Body of pancreas (tissue), 4 donors: Measurements from ENCODE around the gene NUFIP1. TPM values are rescaled to one million over a fixed set of nuclear protein-coding genes. Genes with fewer than 3 reads are reported as not detected.

ENCODE experiments used
- ATAC-seq: fragments of 150-250 bp; one replicate; pipeline ENCODE4 v1.9.1; 2016
- DNase-seq, 4 donors: peaks; one replicate each; pipeline ENCODE4 v3.0.0-alpha.2; 2019
- H3K27ac ChIP-seq, 4 donors: fragments of 200-600 bp; sonication (generic); 1 replicate in 3 of 4; 2 replicates in 1 of 4; pipeline versions ENCODE4 v1.5.1 to v1.6.1; 2016 to 2019; ENCODE audit warnings: mild to moderate bottlenecking in 1 of 4, mixed read lengths in 1 of 4, moderate library complexity in 1 of 4
- H3K27me3 ChIP-seq, 2 donors: fragments of 200-600 bp; sonication (generic); one replicate each; pipeline ENCODE4 v1.6.0; 2016; ENCODE audit warnings: mild to moderate bottlenecking in 1 of 2
- H3K36me3 ChIP-seq, 2 donors: fragments of 200-600 bp; sonication (generic); replicated peaks in 1 of 2; 2 replicates each; pipeline ENCODE4 v1.5.1; 2016; ENCODE audit warnings: low read depth in 2 of 2; ENCODE audit not compliant: insufficient read depth in 1 of 2
- H3K4me1 ChIP-seq: fragments of 200-600 bp; sonication (generic); one replicate; pipeline ENCODE4 v1.6.0; 2016
- H3K4me3 ChIP-seq, 2 donors: fragments of 200-600 bp; sonication (generic); 1 replicate in 1 of 2; 2 replicates in 1 of 2; pipeline ENCODE4 v1.5.1; 2016 to 2019
- H3K9me3 ChIP-seq, 3 donors: fragments of 200-600 bp; sonication (generic); 1 replicate in 2 of 3; 2 replicates in 1 of 3; pipeline ENCODE4 v1.5.1; 2016
- POLR2A ChIP-seq, 3 donors: fragments of 450-650 bp; IDR thresholded peaks; one replicate each; pipeline ENCODE4 v1.6.1; 2016; ENCODE audit warnings: antibody characterized with exemption in 3 of 3, mild to moderate bottlenecking in 2 of 3
- WGBS, 2 donors: methylation state at CpG; one replicate each; pipeline ENCODE4 v1.1.5; 2017; 5-methylcytosine and 5-hydroxymethylcytosine counted together
- intact Hi-C: fragments of 100-400 bp; cut with DNase I; formaldehyde crosslinking; loops from one replicate; pipeline ENCODE4 v1.15.1; 2023
- total RNA-seq, 2 donors: library from RNA; depleted of rRNA; stranded (reverse); fragments of >200 nt; gene quantifications; one replicate each; pipeline ENCODE4 v1.1.0, GENCODE V29; 2016
- TF ChIP-seq, protein P1 (sequence below), 7 experiments: fragments of 450-650 bp in 4 of 7; fragments of 200-600 bp in 3 of 7; sonication (generic) in 3 of 7; IDR thresholded peaks; one replicate each; pipeline ENCODE4 v1.5.1; 2016 to 2019; ENCODE audit warnings: antibody characterized with exemption in 7 of 7

NUFIP1 gene
- total RNA-seq, 2 donors from 2014 or later, result 1.3 to 1.6 TPM

DNA sequence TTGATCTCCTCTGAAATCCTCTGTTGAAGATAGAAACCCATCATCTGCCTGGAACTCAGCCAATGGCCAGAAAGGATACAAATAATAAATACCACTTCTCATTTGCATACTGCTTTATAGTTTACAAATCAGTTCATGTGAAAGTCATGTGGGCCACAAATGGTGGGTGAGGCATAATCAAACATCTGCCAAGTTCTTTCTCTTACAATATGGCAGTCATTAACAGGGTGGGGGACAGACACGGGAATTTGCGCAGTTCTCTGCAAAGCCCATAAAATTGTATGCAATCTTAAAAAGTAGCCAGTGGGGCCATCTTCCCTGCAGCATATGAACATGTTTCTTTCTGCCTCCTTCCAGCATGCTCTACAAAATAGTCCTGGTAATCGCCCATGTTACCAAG, 59.6 kb downstream of the NUFIP1 start:
- no peak for TF ChIP-seq POLR2A (IDR thresholded peaks at IDR 0.05)
- TF ChIP-seq, protein P1, sequence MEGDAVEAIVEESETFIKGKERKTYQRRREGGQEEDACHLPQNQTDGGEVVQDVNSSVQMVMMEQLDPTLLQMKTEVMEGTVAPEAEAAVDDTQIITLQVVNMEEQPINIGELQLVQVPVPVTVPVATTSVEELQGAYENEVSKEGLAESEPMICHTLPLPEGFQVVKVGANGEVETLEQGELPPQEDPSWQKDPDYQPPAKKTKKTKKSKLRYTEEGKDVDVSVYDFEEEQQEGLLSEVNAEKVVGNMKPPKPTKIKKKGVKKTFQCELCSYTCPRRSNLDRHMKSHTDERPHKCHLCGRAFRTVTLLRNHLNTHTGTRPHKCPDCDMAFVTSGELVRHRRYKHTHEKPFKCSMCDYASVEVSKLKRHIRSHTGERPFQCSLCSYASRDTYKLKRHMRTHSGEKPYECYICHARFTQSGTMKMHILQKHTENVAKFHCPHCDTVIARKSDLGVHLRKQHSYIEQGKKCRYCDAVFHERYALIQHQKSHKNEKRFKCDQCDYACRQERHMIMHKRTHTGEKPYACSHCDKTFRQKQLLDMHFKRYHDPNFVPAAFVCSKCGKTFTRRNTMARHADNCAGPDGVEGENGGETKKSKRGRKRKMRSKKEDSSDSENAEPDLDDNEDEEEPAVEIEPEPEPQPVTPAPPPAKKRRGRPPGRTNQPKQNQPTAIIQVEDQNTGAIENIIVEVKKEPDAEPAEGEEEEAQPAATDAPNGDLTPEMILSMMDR (IDR thresholded peaks at IDR 0.05), result no peak
- 71 to 88% methylated on average over 3 of the region's 3 CpGs for WGBS, 2 donors
- no peaks in the 10 kb centered on the region for H3K27me3 ChIP-seq
- H3K27ac ChIP-seq, result no peak overlapping the region
- H3K4me1 ChIP-seq, result no peaks in the 10 kb centered on the region
- ATAC-seq (no peak), DNase-seq (no peak)
- H3K9me3 ChIP-seq, result no peaks in the 10 kb centered on the region
- no peaks in the 10 kb centered on the region for H3K36me3 ChIP-seq
- intact Hi-C loops, result no loop called here
- H3K4me3 ChIP-seq, result no peak overlapping the region

DNA sequence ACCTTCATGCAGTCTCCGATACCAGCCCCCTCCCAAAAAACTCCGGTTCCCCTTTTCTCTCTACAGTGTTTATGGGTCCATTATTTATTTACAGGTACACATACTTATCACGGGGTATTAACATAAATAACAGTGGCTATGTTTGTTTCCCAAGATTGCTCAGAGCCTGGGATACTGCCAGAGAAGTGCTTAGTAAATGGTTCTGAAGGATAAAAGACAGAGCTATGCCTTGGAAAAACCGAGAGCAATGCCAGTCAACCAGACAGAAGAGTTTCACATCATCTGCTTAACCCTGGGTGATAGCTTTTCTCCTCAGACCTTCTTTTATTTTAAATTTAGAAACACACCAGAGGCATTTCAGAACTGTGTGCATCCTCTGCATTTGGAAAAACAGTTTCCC, 61.3 kb downstream of the NUFIP1 start:
- TF ChIP-seq, protein P1 (IDR thresholded peaks at IDR 0.05), result no peak
- no peak for TF ChIP-seq POLR2A (IDR thresholded peaks at IDR 0.05)
- no peak for DNase-seq
- no peak overlapping the region for H3K4me3 ChIP-seq

DNA sequence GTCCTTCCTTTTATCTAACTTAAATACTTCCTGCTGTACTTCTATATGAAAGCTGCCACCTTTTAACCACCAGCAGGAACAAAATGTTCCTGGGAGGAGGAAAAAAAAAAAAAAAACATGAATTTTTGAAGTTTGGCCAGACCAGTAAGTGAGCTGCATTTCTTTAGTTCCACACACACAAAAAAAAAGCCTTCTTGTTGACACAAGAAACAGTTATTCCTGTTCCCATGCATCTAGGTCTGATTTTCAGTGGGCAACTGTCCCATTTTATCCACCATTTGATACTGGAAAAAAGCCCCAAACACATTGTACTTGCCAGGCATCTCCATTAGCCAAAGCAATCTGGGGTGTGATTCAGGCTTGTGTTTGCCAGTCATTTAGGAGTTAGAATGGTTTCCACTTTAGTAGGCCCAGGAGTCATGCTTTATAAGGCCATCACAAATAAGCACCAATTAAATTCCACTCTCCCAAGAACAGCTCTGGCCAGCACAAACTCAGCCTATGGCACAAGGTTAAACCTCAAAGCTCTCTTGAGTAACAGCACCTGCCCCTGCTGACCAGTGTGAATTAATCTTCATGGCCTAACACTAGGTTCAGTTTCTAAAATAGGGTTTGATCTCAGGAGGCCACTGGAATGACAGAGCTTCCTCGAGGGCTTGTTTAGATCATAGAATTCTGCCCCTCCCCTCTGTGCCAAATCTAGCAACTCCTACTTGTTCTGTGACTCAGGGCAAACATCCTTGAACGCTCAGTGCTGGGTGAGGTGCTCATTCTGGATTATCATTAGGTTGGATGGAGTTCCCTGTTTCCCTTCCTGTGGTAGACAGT, 67.1 kb downstream of the NUFIP1 start:
- DNase-seq, result peak; percentile 32 to 80 (median 58)
- ATAC-seq, result peak; percentile 10

More for the DNA sequence above, 61.3 kb downstream of the NUFIP1 start:
- intact Hi-C loops, result no loop called here
- ATAC-seq, result no peak
- H3K9me3 ChIP-seq, result no peaks in the 10 kb centered on the region
- H3K27me3 ChIP-seq, result no peaks in the 10 kb centered on the region
- no peak overlapping the region for H3K27ac ChIP-seq
- WGBS, 2 donors, result 51 to 57% methylated on average over 4 of the region's 4 CpGs
- H3K36me3 ChIP-seq, result no peaks in the 10 kb centered on the region
- H3K4me1 ChIP-seq, result no peaks in the 10 kb centered on the region

DNA sequence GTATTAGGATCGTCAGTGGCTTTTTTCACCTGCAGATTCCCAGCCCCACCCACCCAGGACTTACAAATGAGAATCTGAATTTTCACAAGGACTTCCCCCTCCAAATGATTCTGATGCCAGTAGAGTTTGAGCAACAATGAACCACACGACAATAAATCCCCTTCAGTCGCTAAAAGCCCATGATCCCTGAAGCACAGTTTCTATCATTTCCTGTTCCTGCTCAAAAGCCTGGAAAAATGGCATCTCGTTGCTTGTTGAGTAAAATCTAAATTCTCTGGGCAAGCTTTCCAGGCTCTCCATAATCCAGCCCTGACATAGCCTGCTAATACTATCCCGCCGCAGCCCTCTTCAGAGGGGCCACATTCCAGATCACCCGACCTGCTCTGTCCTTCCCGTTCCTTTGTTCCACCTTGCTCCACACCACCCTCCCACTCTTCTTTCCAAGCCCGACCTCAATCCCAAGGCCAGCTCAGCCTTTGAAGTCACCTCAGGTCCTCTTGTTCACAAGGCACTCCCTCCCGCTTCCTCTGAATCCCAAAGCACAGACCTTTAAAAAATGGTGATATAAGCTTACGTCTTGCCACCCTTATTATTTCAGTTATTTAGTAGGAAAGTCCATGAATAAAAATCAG, 67.9 kb downstream of the NUFIP1 start:
- TF ChIP-seq POLR2A (IDR thresholded peaks at IDR 0.05), result no peak
- TF ChIP-seq, protein P1 (IDR thresholded peaks at IDR 0.05), result no peak
- no peaks in the 10 kb centered on the region for H3K27me3 ChIP-seq
- H3K36me3 ChIP-seq, result no peaks in the 10 kb centered on the region
- WGBS, 2 donors, result 65 to 74% methylated on average over 11 of the region's 11 CpGs
- H3K4me1 ChIP-seq, result peaks cover 42% of the 10 kb centered on the region
- H3K4me3 ChIP-seq, result no peak overlapping the region
- ATAC-seq, result no peak
- intact Hi-C loops, result no loop called here
- H3K27ac ChIP-seq, result peak overlapping the region; percentile 58 to 96 (median 69)
- DNase-seq, result peak in 1 of 4 donors; percentile 20
- no peaks in the 10 kb centered on the region for H3K9me3 ChIP-seq

More for the DNA sequence above, 67.1 kb downstream of the NUFIP1 start:
- Histone ChIP-seq H3K36me3 (no peaks in the 10 kb centered on the region), H3K4me1 (peaks cover 41% of the 10 kb centered on the region), H3K9me3 (no peaks in the 10 kb centered on the region), H3K4me3 (no peak overlapping the region), H3K27ac (peak overlapping the region; percentile 58 to 96 (median 80)), H3K27me3 (no peaks in the 10 kb centered on the region)
- WGBS, 2 donors, result 20 to 31% methylated on average over 1 to 2 of the region's 2 CpGs
- no peak for TF ChIP-seq POLR2A (IDR thresholded peaks at IDR 0.05)
- TF ChIP-seq, protein P1 (IDR thresholded peaks at IDR 0.05), result peak in 1 of 7 experiments; percentile 14
- intact Hi-C loops, result no loop called here
